ENCODE results near the gene CCNL2. TPM values are rescaled to one million over a fixed set of nuclear protein-coding genes. Genes with fewer than 3 reads are reported as not detected.
"Not testable (repeated sequence)": the region's sequence is repeated elsewhere in the genome, so short reads cannot be mapped to it uniquely, and the experiment has no call there.

Gene CCNL2
- total RNA-seq, 1 donor from 2014 or later, result 45.7 TPM

DNA sequence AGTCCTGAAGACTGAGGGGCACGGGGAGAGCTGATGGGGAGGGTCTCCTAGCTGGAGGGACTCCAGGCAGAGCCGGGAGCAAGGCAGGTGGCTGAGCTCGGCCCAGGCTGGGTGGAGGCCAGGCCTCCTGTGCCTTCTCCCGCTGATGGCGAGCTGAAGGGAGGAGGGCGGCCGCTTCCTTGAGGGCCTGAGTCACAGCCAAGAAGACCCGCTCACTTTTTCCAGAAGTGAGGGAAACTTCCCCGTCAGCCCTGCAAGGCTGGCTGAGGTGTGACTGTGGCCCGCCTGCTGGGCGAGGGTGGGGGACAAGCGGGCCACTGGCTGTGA lies 34.6 kb upstream of the CCNL2 start:
- ATAC-seq (ENCODE audit: poor library complexity) (no peak), DNase-seq (no peak)

DNA sequence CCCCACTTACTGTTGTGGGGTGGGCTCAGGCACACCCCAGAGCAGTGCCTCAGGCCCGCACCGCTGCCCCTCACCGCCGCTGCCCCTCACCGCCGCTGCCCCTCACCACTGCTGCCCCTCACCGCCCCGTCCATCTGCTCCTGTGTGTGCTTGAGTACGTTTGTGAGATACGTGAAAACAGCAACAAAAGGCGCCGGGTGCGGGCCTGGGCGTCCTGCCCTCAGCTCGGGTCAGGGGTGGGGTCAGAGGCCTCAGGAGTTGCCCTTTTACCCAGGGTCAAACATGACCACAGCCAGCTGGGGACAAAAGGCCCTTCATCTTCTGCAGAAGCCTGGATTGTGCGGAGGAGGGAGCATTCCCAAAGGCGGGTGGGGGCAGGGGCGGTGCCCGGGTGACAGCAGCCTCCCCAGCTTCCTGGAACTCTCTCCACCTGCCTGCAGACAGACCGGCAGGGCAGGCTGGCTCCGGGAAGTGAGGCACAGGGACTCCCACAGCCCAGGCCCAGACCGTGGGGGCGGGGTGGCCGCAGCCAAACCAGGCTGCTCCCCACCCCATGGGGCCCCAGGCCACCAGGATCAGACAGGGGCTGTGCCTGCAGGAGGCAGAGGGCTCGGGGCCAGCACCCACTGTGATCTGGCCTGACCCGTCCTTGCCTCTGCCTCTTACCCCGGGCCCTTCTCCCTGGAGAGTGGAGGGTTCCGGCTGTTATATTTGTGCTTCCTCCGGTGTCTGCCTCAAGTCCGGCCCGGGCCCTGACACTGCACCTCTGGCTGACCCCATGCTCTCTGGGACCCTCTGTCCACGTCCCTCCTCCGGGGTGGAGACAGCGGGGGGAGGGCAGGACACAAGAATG lies 34.0 kb upstream of the CCNL2 start:
- intact Hi-C loops (cut with DNase I), result no loop called here
- DNase-seq (peak; percentile 81), ATAC-seq (ENCODE audit: poor library complexity) (peak; percentile 18)

More for the DNA sequence above, 34.6 kb upstream of the CCNL2 start:
- intact Hi-C loops (cut with DNase I), result no loop called here

DNA sequence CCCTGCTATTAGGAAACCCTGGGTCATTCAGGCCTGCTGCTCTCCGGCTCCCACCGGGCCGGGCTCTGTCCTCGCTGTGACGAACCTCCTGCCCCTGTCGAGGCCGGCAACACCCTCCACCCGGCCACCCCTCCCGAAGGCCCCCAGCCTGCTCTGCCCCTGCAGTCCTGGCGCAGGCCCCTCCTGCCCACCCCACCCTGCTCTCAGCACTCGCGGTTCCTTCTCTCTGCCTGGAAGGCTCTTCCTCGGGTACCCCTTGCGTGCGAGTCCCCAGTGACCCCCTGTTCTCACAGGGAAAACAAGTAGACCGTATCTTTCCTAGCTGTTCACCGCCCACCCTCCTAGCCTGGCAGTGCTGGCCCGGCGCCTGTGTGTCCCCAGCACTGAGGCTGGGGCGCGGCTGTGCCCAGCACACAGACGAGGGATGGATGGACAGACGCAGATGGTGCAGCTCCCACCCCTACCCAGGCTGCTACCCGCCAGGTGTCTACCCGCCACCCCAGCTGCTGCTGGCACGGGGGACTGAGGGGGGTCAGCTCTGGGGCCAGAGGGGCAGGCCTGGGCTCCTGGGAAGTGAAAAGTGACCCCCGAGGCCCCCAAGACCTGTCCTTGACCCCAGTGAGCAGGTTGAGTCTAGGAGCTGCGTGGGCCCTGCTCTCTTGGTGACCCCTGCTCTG lies 33.3 kb upstream of the CCNL2 start:
- ATAC-seq (ENCODE audit: poor library complexity) (no peak), DNase-seq (peak; percentile 50)
- intact Hi-C loops (cut with DNase I), result no loop called here

DNA sequence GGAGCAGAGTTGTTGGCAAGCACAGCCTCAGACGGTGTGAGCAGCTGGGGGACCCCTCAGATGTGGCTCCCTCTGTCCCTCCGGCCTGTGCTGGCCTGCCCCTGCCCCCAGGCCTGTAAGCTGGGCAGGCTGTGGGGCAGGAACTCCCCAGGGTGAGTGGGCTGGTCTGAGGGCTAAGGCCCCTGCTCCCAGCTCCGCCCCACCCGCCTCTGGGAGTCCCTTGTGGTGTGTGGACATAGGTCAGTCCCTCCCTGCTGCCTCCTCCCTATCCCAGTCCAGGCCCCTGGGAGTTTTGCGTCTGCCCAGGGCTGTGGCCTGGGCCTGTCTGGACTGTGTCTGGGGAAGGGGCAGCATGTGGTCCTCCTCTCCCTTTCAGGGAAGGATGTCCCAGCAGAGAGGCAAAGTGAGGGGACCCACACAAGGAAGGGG lies 32.7 kb upstream of the CCNL2 start:
- peak; percentile 86 for DNase-seq
- intact Hi-C loops (cut with DNase I), result no loop called here
- peak; percentile 30 for ATAC-seq (ENCODE audit: poor library complexity)

DNA sequence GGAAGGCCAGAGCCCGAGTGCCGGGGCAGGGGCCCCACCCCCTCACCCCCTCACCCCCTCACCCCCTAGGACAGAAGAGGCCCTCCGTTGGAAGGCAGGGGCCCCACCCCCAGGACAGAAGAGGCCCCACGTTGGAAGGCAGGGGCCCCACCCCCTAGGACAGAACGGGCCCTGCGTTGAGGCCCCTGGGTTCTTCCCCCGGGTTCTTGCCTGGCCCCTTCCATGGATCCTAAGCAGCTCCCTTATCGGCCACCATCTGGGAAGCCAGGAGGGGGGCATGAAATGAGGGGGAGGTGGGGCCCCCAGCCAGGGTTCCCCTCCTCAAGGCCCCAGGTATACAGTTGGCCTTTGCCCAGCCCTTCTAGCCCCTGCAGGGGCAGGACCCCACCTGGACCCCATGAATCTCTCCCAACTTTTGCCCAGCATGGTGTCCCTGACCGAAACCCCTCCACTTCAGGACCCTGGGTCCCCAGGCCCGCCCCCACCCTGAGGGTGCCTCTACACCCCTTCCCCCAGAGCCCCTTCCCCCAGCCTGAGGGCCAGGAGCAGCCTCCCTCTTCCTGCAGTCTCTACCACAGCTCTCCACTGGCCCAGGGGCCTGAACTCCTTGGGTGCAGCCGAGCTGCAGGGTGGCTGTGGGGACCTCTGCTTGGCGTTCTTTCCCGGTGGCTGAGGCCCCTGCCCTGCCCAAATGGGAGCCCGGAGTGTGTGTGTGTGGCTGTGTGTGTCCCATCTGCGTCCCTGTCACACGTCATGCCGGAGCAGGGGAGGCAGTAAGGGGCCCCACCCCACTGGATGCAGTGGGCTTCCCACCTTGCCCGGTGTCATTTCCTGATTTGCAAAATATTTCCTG lies 32.1 kb upstream of the CCNL2 start:
- no peak for ATAC-seq (ENCODE audit: poor library complexity)
- DNase-seq, result peak; percentile 47
- intact Hi-C loops (cut with DNase I), result no loop called here

DNA sequence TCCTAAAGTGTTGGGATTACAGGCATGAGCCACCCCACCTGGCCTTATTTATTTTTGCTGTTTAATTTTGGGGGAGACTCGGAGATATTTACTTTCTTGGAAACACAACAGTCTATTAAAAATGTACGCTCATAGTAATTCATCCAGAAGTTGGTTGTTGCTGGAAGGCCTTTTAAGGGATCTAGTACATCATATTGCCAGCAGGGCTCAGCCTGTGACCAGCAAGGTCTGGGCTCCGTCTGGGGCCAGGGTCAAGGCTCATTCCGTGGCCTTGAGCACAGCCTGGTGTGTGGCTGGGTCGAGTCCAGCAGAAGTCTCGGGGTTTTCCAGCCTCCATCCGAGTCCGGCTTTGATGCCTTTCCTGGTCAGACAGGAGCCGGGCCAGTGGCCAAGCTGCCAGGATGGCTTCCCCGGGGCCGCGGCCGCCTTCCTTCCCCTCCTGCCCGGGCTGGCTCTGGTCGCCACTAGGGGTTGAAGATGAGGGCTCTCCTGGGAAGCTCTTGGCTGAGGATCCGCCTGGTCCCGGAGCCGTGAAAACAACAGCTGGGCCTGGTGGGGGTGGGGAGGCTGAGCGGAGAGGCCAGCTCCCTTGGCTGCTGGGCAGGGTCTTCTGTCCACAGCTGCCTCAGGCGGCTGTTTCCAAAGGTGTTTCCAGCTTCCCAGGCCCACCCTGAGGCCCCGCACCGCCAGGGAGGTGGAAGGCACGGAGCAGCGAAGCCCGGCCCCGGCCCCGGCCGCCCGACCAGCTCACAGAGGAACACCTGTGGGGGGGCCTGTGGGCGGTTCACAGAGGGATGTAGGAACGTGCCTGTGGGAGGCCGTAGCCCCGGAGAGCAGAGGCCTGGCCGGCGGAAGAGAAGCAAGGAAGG lies 31.2 kb upstream of the CCNL2 start:
- DNase-seq (peak; percentile 89), ATAC-seq (ENCODE audit: poor library complexity) (peak; percentile 65)
- intact Hi-C loops (cut with DNase I), result no loop called here

DNA sequence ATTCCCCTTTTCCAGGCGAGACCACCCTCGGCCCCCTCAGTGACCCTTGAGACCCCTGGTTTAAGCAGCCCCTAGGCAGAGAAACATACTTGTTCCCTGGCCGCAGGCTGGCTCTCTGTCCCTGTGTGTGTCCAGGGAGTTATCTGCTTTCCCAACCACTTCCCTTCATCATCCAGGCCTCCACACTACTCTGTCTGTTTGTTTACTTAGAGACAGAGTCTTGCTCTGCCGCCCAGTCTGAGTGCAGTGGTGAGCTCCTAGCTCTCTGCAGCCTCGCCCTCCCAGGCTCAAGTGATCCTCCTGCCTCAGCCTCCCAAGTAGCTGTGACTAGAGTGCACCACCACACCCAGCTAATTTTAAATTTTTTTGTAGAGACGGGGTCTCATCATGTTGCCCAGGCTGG lies 30.5 kb upstream of the CCNL2 start:
- peak; percentile 10 for ATAC-seq (ENCODE audit: poor library complexity)
- intact Hi-C loops (cut with DNase I), result no loop called here

DNA sequence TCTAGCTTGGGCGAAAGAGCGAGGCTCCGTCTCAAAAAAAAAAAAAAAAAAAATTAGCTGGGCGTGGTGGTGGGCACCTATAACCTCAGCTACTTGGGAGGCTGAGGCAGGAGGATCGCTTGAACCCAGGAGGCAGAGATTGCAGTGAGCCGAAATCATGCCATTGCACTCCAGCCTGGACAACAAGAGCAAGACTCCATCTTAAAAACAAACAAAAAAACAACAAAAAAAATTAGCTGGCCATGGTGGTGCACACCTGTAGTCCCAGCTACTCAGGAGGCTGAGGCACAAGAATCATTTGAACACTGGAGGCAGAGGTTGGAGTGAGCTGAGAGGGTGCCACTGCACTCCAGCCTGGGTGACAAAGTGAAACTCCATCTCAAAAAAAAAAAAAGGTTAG lies 29.8 kb upstream of the CCNL2 start:
- intact Hi-C loops (cut with DNase I); DNase-seq; ATAC-seq (ENCODE audit: poor library complexity): not testable (repeated sequence)

More for the DNA sequence above, 30.5 kb upstream of the CCNL2 start:
- DNase-seq, result peak; percentile 51

DNA sequence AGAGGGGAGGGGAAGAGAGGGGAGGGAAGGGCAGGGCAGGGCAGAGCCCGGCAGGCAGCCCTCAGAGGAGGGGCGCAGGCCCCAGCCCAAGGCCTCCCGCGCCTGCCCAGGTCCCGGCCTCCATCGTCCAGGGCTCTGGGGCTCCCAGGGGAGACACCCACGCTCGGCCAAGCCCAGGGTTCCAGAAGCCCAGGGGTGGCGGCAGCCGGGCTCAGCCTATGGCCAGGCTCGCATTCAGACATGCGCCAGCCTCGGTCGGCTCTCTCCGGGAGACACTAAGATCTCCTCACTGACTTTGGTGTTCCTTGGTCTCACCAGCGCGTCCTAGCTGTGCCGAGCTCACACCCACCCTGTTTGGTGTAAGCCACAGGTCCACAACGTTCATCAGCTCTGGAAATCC lies 29.0 kb upstream of the CCNL2 start:
- ATAC-seq (ENCODE audit: poor library complexity) (no peak), DNase-seq (peak; percentile 32)
- intact Hi-C loops (cut with DNase I), result no loop called here

DNA sequence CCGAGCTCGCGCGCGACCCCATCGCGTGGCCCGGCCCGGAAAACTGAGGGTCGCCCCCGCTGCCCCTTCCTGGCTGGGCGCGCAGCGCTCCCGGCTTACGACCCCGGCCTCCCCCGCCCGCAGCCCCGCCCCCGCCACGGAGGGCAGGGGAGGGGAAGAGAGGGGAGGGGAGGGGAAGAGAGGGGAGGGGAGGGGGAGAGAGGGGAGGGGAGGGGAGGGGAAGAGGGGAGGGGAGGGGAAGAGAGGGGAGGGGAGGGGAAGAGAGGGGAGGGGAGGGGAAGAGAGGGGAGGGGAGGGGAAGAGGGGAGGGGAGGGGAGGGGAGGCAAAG lies 28.6 kb upstream of the CCNL2 start:
- ATAC-seq (ENCODE audit: poor library complexity) (no peak), DNase-seq (no peak)
- intact Hi-C loops (cut with DNase I), result no loop called here

DNA sequence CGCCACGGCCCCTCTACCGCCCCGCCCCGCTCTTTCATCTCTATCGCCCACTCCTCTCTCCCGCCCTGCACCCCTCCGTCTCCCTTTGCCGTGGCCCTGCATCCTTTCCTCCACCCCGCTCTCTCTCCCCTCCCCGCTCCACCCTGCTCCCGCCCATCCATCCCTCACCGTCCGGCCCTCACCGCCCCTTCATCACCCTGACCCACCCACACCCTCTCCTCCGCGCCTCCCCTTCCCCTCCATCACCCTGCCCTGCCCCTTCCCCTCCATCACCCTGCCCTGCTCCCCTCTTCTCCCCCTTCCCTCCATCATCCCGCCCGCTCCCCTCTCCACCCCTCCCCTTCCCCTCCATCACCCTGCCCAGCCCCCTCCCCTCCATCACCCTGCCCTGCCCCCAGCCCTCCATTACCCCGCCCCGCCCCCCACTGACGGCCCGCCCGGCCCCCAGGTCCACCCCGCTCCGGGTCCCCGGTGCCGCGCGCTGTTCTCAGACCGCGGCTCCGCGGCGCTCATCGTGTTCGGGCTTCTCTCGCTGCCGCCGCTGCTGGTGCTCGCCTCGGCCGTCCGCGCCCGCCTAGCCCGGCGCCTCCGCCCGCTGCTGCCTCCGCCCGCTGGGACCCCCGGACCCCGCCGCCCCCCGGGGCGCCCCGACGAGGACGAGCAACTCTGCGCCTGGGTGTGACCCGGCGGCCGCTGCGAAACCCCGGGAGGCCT lies 28.1 kb upstream of the CCNL2 start:
- no peak for ATAC-seq (ENCODE audit: poor library complexity)
- intact Hi-C loops (cut with DNase I), result no loop called here
- DNase-seq, result no peak

DNA sequence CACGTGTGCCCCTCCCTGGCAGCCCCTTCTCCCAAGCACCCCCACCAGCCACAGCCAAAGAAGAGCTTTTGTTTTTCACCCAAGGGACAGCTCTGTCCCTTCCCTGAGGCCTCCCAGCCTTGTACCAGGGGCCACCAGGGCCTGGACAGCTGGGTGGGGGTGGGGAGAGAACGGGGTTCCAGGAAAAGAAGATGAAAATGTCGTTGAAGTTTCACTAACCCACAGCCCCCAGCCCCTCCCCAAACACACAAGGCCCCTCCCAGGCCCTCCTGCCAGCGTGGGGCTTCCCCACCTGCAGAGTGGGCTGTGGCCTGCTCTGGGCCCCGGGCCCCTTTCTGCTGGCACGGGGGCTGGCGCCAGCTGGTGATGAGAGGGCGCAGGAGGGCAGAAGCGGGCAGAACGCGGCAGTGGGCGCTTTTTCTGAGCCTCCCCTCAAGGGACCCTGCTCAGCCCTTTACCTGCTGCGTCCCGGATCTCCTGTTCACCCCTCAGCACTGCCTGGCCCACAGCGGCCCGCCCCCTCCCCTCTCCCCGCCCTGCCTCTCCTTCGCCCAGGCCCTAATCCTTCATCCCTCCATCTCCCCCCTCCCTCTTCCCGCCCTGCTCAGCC lies 27.5 kb upstream of the CCNL2 start:
- intact Hi-C loops (cut with DNase I), result no loop called here
- ATAC-seq (ENCODE audit: poor library complexity), result no peak
- no peak for DNase-seq

DNA sequence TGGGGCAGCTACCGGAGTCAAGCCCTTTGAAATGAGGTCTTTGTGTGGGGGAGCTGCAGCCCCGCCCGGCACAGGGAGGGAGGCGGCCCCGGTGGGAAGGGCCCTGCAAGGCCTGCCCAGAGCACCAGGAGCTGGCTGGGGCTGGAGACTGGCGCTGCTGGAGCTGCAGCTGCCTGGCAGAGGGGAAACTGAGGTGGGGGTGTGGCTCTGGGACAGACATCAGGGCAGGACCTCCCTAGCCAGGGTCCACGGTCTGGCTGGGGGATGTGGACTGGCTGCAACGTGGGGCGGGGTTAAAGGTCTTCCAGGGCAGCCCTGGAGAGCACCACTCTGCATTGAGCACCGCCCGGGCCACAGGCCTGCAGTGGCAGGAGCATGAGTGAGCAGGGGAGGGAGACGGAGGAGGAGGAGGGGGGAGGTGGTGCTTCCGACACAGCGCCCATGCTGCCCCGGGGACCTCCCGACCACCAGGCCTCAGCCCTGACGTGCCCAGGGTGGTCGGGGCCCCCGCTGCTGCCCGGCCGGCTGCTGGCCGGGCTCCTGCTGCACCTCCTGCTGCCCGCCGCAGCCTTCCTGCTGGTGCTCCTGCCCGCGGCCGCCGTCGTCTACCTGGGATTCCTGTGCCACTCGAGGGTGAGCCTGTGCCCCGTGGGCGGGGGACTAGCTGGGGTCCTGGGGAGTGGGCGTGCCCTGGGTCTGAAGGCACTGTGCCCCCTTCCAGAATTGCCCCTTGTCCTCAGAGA lies 26.8 kb upstream of the CCNL2 start:
- intact Hi-C loops (cut with DNase I), result no loop called here
- DNase-seq, result no peak
- no peak for ATAC-seq (ENCODE audit: poor library complexity)

DNA sequence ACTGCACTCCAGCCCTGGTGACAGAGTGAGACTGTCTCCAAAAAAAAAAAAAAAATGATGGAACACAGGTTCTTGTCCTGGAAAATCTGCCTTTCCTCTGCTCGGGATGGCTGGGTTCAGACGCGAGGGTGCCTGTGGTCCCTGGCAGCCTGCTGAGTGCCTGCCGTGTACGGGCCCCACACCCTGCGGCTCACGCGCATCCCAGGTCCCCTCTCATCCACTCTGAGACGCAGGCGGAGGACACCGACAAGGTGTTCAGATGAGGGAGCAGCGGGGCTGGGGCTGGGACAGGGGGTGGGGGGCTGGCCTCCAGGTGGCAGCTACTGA lies 26.3 kb upstream of the CCNL2 start:
- ATAC-seq (ENCODE audit: poor library complexity) (no peak), DNase-seq (no peak)

DNA sequence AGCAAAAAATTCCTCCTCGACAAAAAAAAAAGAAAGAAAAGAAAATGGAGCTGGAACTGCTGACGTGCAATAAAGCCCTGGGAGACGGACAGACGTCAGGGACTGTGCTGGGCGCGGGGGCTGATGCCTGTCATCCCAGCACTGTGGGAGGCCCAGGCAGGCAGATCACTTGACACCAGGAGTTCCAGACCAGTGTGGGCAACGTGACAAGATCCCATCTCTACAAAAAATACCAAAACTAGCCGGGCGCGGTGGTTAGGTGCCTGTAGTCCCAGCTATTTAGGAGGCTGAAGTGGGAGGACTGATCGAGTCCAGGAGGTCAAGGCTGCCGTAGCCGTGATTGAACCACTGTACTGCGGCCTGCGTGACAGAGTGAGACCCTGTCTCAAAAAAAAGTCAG lies 25.6 kb upstream of the CCNL2 start:
- intact Hi-C loops (cut with DNase I), result no loop called here
- DNase-seq (no peak), ATAC-seq (ENCODE audit: poor library complexity) (no peak)

More for the DNA sequence above, 26.3 kb upstream of the CCNL2 start:
- intact Hi-C loops (cut with DNase I), result no loop called here

DNA sequence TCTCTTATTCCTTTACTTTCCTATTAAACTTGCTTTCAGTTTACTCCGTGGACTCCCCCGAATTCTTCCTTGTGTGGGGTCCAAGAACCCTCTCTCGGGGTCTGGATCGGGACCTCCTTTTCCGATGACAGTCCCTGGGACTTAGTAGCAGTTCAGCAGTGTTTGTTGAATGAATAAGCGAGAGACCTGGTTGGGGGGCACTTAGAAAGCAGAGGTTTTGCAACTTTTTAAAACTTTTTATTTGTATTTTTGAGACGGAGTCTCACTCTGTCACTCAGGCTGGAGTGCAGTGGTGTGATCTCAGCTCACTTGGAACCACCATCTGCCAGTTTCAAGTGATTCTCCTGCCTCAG lies 24.1 kb upstream of the CCNL2 start:
- intact Hi-C loops (cut with DNase I), result no loop called here
- no peak for DNase-seq
- no peak for ATAC-seq (ENCODE audit: poor library complexity)
